ENCODE data around the gene IGSF9B. TPM values are rescaled to one million over a fixed set of nuclear protein-coding genes. Genes with fewer than 3 reads are reported as not detected.

Gene IGSF9B
- total RNA-seq, 3 donors from 2014 or later = 18.7 to 22.3 (median 22.1) TPM

Other genes with a start within 250 kb of the IGSF9B start
- not detected for gene SPATA19, start 111.5 kb downstream of the IGSF9B start, total RNA-seq
- 10 to 100 TPM; 12.5 to 14.1 (median 12.8) TPM for gene JAM3, start 112.1 kb upstream of the IGSF9B start, total RNA-seq